ENCODE data around the gene SEC23A.

- TF ChIP-seq POLR2A (IDR thresholded peaks at IDR 0.05), result no peak
- no peak for TF ChIP-seq CTCF (IDR thresholded peaks at IDR 0.05)
These were observed 5.8 kb upstream of the SEC23A start for GRCh38 chr14:39108791-39109190.
